Activated CD8-positive, alpha-beta T cell treated with anti-CD3 and anti-CD28 coated beads for 36 hours (primary cell): ENCODE results near the gene SP2. TPM values are rescaled to one million over a fixed set of nuclear protein-coding genes. Genes with fewer than 3 reads are reported as not detected.

Source experiments
- ATAC-seq: fragments of 200-7000 bp; cut with Tn5 transposase; one replicate; pipeline ENCODE4 v1.10.0; 2021; ENCODE audit warnings: mild to moderate bottlenecking, moderate library complexity
- CTCF ChIA-PET: fragments of 350-600 bp; sonication (Branson Sonifier 250); formaldehyde crosslinking; loops from one replicate; lab custom pipeline; 2021; ENCODE audit warnings: antibody characterized with exemption; lab: Charles Lee
- POLR2A ChIA-PET: fragments of 350-600 bp; sonication (Branson Sonifier 250); formaldehyde crosslinking; loops from one replicate; lab custom pipeline; 2021; ENCODE audit warnings: antibody characterized with exemption; lab: Charles Lee
- DNase-seq: peaks from one replicate; pipeline ENCODE4 v3.0.0-alpha.2; 2020
- H3K27ac Mint-ChIP-seq: one replicate; pipeline ENCODE4 v1.8.0; 2021; ENCODE audit warnings: mild to moderate bottlenecking, mixed read lengths
- H3K27me3 Mint-ChIP-seq: one replicate; pipeline ENCODE4 v1.8.0; 2021; ENCODE audit warnings: mixed read lengths
- H3K36me3 Mint-ChIP-seq: one replicate; pipeline ENCODE4 v1.8.0; 2021; ENCODE audit warnings: low read depth, mixed read lengths
- H3K4me1 Mint-ChIP-seq: one replicate; pipeline ENCODE4 v1.8.0; 2021; ENCODE audit warnings: low read depth, mixed read lengths
- H3K4me3 Mint-ChIP-seq: one replicate; pipeline ENCODE4 v1.8.0; 2021; ENCODE audit warnings: mild to moderate bottlenecking, moderate library complexity, mixed read lengths
- H3K9me3 Mint-ChIP-seq: one replicate; pipeline ENCODE4 v1.8.0; 2021; ENCODE audit warnings: mixed read lengths
- intact Hi-C: fragments of 100-400 bp; cut with micrococcal nuclease; formaldehyde crosslinking; loops from one replicate; pipeline ENCODE4 v1.10.0; 2022
- total RNA-seq, 2 experiments: library from RNA; stranded (reverse); gene quantifications; one replicate each; pipeline ENCODE4 v1.2.3, GENCODE V29; 2021
- TF ChIP-seq, protein P1 (sequence below): fragments of 200-600 bp; IDR thresholded peaks from one replicate; pipeline ENCODE4 v1.8.0; 2022; ENCODE audit warnings: antibody characterized with exemption, mild to moderate bottlenecking

Gene SP2
- total RNA-seq, 2 experiments from 2014 or later = 11.5 to 13.2 TPM

DNA sequence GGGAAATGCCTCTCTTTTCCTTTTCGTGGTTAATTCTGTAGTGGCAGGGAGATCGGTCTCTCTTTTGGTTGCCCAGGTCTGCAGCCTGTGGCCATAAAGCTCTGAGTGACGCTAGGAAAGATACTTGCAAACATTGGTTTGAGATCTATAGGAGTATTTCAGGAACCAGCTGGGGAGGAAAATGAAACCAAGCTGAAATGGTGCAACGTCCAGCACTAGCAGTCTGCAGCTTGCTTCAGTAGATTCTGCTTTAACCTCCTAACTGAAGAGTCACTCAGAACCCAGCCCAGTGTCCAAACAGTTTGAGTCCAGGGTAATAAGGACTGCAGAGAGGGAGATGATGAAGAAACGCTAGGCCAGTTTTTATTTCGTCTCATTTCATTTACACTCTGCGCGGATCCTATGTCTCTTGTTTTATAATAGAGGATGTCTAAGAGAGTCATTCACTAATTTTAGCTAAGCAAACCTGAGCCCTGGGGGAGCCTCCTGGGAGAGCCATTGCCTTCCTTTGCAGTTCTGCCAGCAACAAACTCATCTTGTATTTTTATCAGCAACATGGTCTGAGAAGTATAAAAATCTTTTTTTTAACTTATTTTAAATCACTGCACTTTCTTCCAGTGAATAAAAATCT lies 12.0 kb downstream of the SP2 start:
- Mint-ChIP-seq H3K36me3 (peaks cover 15% of the 10 kb centered on the region), H3K9me3 (no peaks in the 10 kb centered on the region), H3K27ac (peak overlapping the region; percentile 39), H3K27me3 (no peaks in the 10 kb centered on the region), H3K4me1 (peaks cover 22% of the 10 kb centered on the region), H3K4me3 (no peak overlapping the region)
- ChIA-PET CTCF (interaction anchor here (1.1 to 1.6 kb wide), 2 partner anchors 39 to 63 kb away, joined by 3 to 5 read pairs; partner anchors contain the start of gene CDK5RAP3), POLR2A (interaction anchor here (1.0 kb wide), 1 partner anchor 62 kb away, joined by 4 read pairs; no protein-coding TSS in a partner anchor)
- TF ChIP-seq, protein P1, sequence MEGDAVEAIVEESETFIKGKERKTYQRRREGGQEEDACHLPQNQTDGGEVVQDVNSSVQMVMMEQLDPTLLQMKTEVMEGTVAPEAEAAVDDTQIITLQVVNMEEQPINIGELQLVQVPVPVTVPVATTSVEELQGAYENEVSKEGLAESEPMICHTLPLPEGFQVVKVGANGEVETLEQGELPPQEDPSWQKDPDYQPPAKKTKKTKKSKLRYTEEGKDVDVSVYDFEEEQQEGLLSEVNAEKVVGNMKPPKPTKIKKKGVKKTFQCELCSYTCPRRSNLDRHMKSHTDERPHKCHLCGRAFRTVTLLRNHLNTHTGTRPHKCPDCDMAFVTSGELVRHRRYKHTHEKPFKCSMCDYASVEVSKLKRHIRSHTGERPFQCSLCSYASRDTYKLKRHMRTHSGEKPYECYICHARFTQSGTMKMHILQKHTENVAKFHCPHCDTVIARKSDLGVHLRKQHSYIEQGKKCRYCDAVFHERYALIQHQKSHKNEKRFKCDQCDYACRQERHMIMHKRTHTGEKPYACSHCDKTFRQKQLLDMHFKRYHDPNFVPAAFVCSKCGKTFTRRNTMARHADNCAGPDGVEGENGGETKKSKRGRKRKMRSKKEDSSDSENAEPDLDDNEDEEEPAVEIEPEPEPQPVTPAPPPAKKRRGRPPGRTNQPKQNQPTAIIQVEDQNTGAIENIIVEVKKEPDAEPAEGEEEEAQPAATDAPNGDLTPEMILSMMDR = no peak
- intact Hi-C loops = no loop called here
- DNase-seq = no peak
- ATAC-seq = no peak

DNA sequence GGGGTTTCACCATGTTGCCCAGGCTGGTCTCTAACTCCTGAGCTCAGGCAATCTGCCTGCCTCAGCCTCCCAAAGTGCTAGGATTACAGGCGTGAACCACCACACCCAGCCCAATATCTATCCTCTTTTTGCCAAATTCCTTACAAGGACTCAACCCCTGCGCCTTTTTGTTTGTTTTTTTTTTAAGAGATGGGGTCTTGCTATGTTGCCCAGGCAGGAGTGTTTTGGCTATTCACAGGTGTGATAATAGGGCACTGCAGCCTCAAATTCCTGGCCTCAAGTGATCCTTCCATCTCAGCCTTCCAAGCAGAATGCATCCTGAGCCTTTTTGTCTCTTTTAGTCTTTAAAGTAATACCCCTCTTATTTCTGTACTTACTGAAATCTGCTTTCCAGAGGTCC lies 17.0 kb downstream of the SP2 start:
- DNase-seq (no peak), ATAC-seq (no peak)
- Mint-ChIP-seq H3K27ac (no peak overlapping the region), H3K27me3 (no peaks in the 10 kb centered on the region), H3K4me3 (no peak overlapping the region), H3K9me3 (no peaks in the 10 kb centered on the region), H3K4me1 (peaks cover 9% of the 10 kb centered on the region), H3K36me3 (peaks cover 6% of the 10 kb centered on the region)
- intact Hi-C loops = no loop called here
- CTCF ChIA-PET = interaction anchor here (1.1 kb wide), 1 partner anchor 24 kb away, joined by 3 read pairs; no protein-coding TSS in a partner anchor
- TF ChIP-seq, protein P1 = no peak
- POLR2A ChIA-PET = no interaction called here

DNA sequence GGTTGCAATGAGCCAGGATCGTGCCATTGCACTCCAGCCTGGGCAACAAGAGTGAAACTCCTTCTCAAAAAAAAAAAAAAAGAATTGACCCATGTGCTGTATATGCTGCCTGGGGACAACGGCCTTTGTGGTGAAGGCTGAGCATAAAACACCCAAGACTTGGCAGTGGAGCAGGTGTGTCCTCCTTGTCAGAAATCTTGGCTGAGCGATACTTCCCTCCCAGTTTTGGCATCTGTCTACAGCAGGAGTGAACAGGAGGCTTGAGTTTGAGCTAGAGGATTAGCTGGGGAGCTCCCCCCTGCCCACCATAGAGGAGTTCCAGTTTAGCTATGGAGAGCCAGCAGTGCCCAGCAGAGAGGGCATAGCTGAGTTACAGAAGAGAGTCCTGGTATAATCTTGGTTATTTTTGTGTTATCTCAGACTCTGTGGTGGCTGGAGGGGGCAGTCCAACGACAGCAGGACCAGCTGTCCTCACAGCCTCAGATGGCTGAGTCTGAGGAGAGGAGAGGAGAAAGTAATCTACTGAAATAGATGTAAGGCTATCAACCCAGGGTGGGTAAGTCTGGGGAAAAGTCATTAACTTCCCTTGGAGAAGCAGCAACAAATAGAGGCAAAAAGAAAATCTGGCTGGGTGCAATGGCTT lies 18.4 kb downstream of the SP2 start:
- ATAC-seq = no peak
- Mint-ChIP-seq H3K27me3 (no peaks in the 10 kb centered on the region), H3K4me3 (no peak overlapping the region), H3K27ac (no peak overlapping the region), H3K9me3 (no peaks in the 10 kb centered on the region), H3K36me3 (no peaks in the 10 kb centered on the region), H3K4me1 (peaks cover 6% of the 10 kb centered on the region)
- DNase-seq = no peak
- intact Hi-C loops = no loop called here
- ChIA-PET POLR2A (no interaction called here), CTCF (interaction anchor here (1.0 to 1.5 kb wide), 2 partner anchors 24 to 73 kb away, joined by 3 to 4 read pairs; partner anchors contain the start of gene SCRN2)
- TF ChIP-seq, protein P1 = no peak

DNA sequence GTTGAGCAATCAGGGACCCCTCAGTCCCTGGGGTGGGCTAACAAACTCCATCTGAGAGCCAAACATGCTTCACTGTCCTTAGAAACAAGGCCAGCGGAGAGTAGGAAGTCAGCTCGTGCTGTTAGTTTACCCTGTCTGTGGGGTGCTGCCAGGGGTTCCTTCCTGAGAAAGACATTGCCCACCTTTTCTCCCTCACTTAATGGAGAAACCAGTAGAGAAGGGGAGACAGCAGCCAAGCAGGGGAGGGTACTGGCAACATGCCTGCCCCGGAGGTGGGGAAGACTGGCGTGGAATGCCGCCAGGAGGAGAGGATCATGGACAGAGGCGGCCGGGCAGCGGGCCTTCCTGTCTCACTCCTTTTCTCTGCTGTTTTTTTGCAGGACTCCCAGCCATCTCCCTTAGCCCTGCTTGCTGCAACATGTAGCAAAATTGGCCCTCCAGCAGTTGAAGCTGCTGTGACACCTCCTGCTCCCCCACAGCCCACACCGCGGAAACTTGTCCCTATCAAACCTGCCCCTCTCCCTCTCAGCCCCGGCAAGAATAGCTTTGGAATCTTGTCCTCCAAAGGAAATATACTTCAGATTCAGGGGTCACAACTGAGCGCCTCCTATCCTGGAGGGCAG lies 19.9 kb downstream of the SP2 start:
- Mint-ChIP-seq H3K27ac (no peak overlapping the region), H3K4me1 (peaks cover 3% of the 10 kb centered on the region), H3K27me3 (no peaks in the 10 kb centered on the region), H3K4me3 (no peak overlapping the region), H3K9me3 (no peaks in the 10 kb centered on the region), H3K36me3 (peaks cover 1% of the 10 kb centered on the region)
- POLR2A ChIA-PET = interaction anchor here (0.5 to 1.6 kb wide), 2 partner anchors 21 to 53 kb away, joined by 3 to 10 read pairs; partner anchors contain the start of gene SP2
- no peak for ATAC-seq
- CTCF ChIA-PET = no interaction called here
- intact Hi-C loops = no loop called here
- TF ChIP-seq, protein P1 = no peak
- DNase-seq = no peak
